Measurements from ENCODE around the gene CFB. TPM values are rescaled to one million over a fixed set of nuclear protein-coding genes. Genes with fewer than 3 reads are reported as not detected.
"Not testable (repeated sequence)": the region's sequence is repeated elsewhere in the genome, so short reads cannot be mapped to it uniquely, and the experiment has no call there.

CFB gene
- total RNA-seq, 3 donors from 2014 or later: 36.3 to 177 (median 130) TPM

GRCh38 chr6:31977816-31978431 is 32.0 kb downstream of the CFB start:
- no peaks in the 10 kb centered on the region for H3K36me3 ChIP-seq
- H3K4me3 ChIP-seq: no peak overlapping the region
- intact Hi-C loops (cut with DNase I; ENCODE audit: low total_unique reads): no loop called here
- no peaks in the 10 kb centered on the region for H3K27me3 ChIP-seq
- no peak for TF ChIP-seq CTCF (IDR thresholded peaks at IDR 0.05)
- TF ChIP-seq POLR2AphosphoS5 (IDR thresholded peaks at IDR 0.05): no peak
- TF ChIP-seq POLR2A (IDR thresholded peaks at IDR 0.05): no peak
- peaks cover 4 to 8% of the 10 kb centered on the region in 2 donors for H3K4me1 ChIP-seq
- DNase-seq (ENCODE audit: low spot score in 2 of 2): no peak
- no peaks in the 10 kb centered on the region for H3K9me3 ChIP-seq
- no peak overlapping the region for H3K27ac ChIP-seq

GRCh38 chr6:31978831-31979230 is 32.9 kb downstream of the CFB start:
- DNase-seq (ENCODE audit: low spot score in 2 of 2): no peak
- intact Hi-C loops (cut with DNase I; ENCODE audit: low total_unique reads): no loop called here
- no peaks in the 10 kb centered on the region for H3K36me3 ChIP-seq
- TF ChIP-seq POLR2AphosphoS5 (IDR thresholded peaks at IDR 0.05) (no peak), POLR2A (IDR thresholded peaks at IDR 0.05) (no peak), CTCF (IDR thresholded peaks at IDR 0.05) (no peak)
- H3K27me3 ChIP-seq: no peaks in the 10 kb centered on the region
- H3K4me1 ChIP-seq: no peaks in the 10 kb centered on the region
- H3K9me3 ChIP-seq: no peaks in the 10 kb centered on the region
- H3K27ac ChIP-seq: no peak overlapping the region
- H3K4me3 ChIP-seq: no peak overlapping the region

DNA sequence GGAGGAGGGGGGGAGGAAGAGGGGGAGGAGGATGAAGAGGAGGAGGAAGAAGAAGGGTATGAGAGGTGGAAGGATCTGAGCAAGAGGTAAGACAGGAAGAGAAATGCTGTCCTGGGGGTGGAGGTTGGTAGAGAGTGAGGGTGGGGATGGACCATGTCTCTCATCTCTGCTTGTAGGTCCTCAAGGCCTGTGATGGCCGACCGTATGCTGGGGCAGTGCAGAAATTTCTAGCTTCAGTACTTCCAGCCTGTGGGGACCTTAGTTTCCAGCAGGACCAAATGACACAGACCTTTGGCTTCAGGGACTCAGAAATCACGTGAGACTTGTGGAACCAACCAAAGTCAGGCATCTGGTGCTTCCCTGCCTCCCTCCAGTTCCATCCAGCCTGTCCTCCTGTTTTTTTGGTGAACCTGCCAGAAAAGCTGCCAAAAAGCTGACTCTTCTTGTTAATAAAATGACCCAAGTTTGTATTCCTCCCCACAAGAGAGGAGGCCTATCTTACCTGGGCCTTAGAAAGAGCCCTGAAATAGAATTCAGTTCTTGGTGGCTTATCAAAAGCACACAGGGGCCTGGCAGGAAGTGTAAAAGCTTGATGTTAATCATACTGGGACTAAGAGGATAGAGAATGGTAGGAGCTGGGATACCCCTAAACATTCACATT is 33.5 kb downstream of the CFB start:
- no peak for DNase-seq (ENCODE audit: low spot score in 2 of 2)
- intact Hi-C loops (cut with DNase I; ENCODE audit: low total_unique reads): no loop called here
- H3K27me3 ChIP-seq: no peaks in the 10 kb centered on the region
- no peak overlapping the region for H3K4me3 ChIP-seq
- no peaks in the 10 kb centered on the region for H3K36me3 ChIP-seq
- H3K27ac ChIP-seq: peak overlapping the region in 1 of 2 donors; percentile 12
- no peaks in the 10 kb centered on the region for H3K9me3 ChIP-seq
- TF ChIP-seq POLR2A (IDR thresholded peaks at IDR 0.05) (no peak), CTCF (IDR thresholded peaks at IDR 0.05) (no peak), POLR2AphosphoS5 (IDR thresholded peaks at IDR 0.05) (no peak)
- no peaks in the 10 kb centered on the region for H3K4me1 ChIP-seq

GRCh38 chr6:31980195-31980876 is 34.4 kb downstream of the CFB start:
- peak overlapping the region in 1 of 2 donors; percentile 25 for H3K27ac ChIP-seq
- H3K27me3 ChIP-seq; H3K4me1 ChIP-seq; DNase-seq (ENCODE audit: low spot score in 2 of 2); H3K4me3 ChIP-seq; H3K9me3 ChIP-seq; intact Hi-C loops (cut with DNase I; ENCODE audit: low total_unique reads); H3K36me3 ChIP-seq: not testable (repeated sequence)

- H3K9me3 ChIP-seq; H3K27ac ChIP-seq; DNase-seq (ENCODE audit: low spot score in 2 of 2); H3K36me3 ChIP-seq; intact Hi-C loops (cut with DNase I; ENCODE audit: low total_unique reads); H3K27me3 ChIP-seq; H3K4me3 ChIP-seq; H3K4me1 ChIP-seq: not testable (repeated sequence)
Measured at GRCh38 chr6:31980998-31981397, 35.1 kb downstream of the CFB start.

DNA sequence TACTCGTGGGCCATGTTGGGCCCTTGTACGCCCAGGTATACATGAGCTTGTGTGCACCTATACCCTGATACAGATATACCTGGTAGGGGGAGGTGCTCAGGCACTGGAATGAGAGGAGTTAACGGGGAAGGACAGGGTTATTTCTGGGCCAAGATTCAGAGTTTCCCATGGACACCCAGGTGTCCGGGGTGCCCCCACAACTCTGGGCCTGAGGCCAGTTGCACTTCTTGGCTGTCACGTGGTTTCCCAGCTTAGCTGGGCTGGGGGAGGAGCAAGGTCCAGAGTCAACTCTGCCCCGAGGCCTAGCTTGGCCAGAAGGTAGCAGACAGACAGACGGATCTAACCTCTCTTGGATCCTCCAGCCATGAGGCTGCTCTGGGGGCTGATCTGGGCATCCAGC is 35.8 kb downstream of the CFB start, which contains the start of gene C4A:
Gene C4A (plus strand): TSS at position 314 of the 400 bp plus-strand sequence. CDS start 51 bp downstream, at position 365.
- H3K27me3 ChIP-seq; intact Hi-C loops (cut with DNase I; ENCODE audit: low total_unique reads); H3K36me3 ChIP-seq; H3K9me3 ChIP-seq; H3K27ac ChIP-seq; H3K4me3 ChIP-seq; DNase-seq (ENCODE audit: low spot score in 2 of 2); H3K4me1 ChIP-seq: not testable (repeated sequence)

DNA sequence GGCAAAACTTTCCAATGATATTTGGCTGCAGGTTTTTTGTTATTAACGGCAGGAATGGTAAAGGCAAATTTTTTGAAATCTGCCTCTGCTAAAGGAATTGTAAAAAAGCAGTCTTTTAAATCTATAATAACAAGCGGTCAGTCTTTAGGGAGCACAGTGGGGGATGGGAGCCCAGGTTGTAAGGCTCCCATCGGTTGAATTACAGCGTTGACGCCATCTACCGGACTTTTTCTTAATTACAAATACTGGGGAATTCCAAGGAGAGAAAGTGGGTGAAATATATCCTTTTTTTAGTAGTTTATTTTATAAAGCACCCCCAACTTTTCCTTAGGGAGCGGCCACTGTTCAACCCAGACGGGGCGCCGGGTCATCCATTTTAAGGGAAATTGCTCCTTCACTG is 43.5 kb downstream of the CFB start:
- H3K36me3 ChIP-seq; intact Hi-C loops (cut with DNase I; ENCODE audit: low total_unique reads): not testable (repeated sequence)

GRCh38 chr6:31994421-31994820 is 48.5 kb downstream of the CFB start:
- H3K9me3 ChIP-seq; intact Hi-C loops (cut with DNase I; ENCODE audit: low total_unique reads); H3K36me3 ChIP-seq; H3K27me3 ChIP-seq; H3K4me3 ChIP-seq; H3K27ac ChIP-seq; H3K4me1 ChIP-seq; DNase-seq (ENCODE audit: low spot score in 2 of 2): not testable (repeated sequence)

More for the DNA sequence above, 43.5 kb downstream of the CFB start:
- not testable (repeated sequence) for H3K27me3 ChIP-seq; H3K27ac ChIP-seq; H3K4me3 ChIP-seq; DNase-seq (ENCODE audit: low spot score in 2 of 2); H3K4me1 ChIP-seq; H3K9me3 ChIP-seq

- H3K4me1 ChIP-seq; H3K27me3 ChIP-seq; H3K4me3 ChIP-seq; H3K9me3 ChIP-seq; H3K36me3 ChIP-seq; DNase-seq (ENCODE audit: low spot score in 2 of 2); intact Hi-C loops (cut with DNase I; ENCODE audit: low total_unique reads); H3K27ac ChIP-seq: not testable (repeated sequence)
Measured at GRCh38 chr6:31996385-31996784, 50.5 kb downstream of the CFB start.
